Neural crest cell (in vitro differentiated cells): ENCODE measurements around the gene CLPTM1L. TPM values are rescaled to one million over a fixed set of nuclear protein-coding genes. Genes with fewer than 3 reads are reported as not detected.
"Not testable (repeated sequence)": the region's sequence is repeated elsewhere in the genome, so short reads cannot be mapped to it uniquely, and the experiment has no call there.

Experiments
- DNase-seq: peaks from one replicate; pipeline ENCODE4 v3.0.0; 2021; ENCODE audit warnings: low read depth, mixed read lengths, low spot score
- H3K27ac Mint-ChIP-seq: one replicate; pipeline ENCODE4 v1.8.0; 2021; ENCODE audit warnings: mild to moderate bottlenecking, mixed read lengths; ENCODE audit not compliant: unreplicated experiment
- H3K27me3 Mint-ChIP-seq: 2 replicates; pipeline ENCODE4 v1.8.0; 2021; ENCODE audit warnings: low read depth, mild to moderate bottlenecking, mixed read lengths
- H3K36me3 Mint-ChIP-seq: 2 replicates; pipeline ENCODE4 v1.8.0; 2021; ENCODE audit warnings: low read depth, mild to moderate bottlenecking, mixed read lengths
- H3K4me1 Mint-ChIP-seq: 2 replicates; pipeline ENCODE4 v1.8.0; 2021; ENCODE audit warnings: mixed read lengths
- H3K4me3 Mint-ChIP-seq: one replicate; pipeline ENCODE4 v1.8.0; 2021; ENCODE audit warnings: mild to moderate bottlenecking, mixed read lengths
- H3K9me3 Mint-ChIP-seq: 2 replicates; pipeline ENCODE4 v1.8.0; 2021; ENCODE audit warnings: mixed read lengths
- CTCF ChIP-seq: fragments of 200-600 bp; sonication (generic); conservative IDR thresholded peaks from 2 replicates; pipeline ENCODE4 v1.5.0; 2021; ENCODE audit warnings: antibody characterized with exemption, mild to moderate bottlenecking
- total RNA-seq: library from RNA; stranded (reverse); gene quantifications from 2 replicates; pipeline ENCODE4 v1.2.1, GENCODE V29; 2021

Gene CLPTM1L
- total RNA-seq, 1 donor from 2014 or later, result 103 TPM

GRCh38 chr5:1362242-1363015, 17.5 kb upstream of the CLPTM1L start:
- Mint-ChIP-seq H3K4me1 (no peaks in the 10 kb centered on the region), H3K27me3 (peaks cover 52% of the 10 kb centered on the region), H3K27ac (no peak overlapping the region), H3K4me3 (no peak overlapping the region), H3K9me3 (no peaks in the 10 kb centered on the region), H3K36me3 (no peaks in the 10 kb centered on the region)
- TF ChIP-seq CTCF, result no peak
- no peak for DNase-seq

GRCh38 chr5:1360861-1361260, 16.0 kb upstream of the CLPTM1L start:
- DNase-seq, result no peak
- Mint-ChIP-seq H3K27me3 (peaks cover 37% of the 10 kb centered on the region), H3K36me3 (no peaks in the 10 kb centered on the region), H3K4me1 (no peaks in the 10 kb centered on the region), H3K9me3 (no peaks in the 10 kb centered on the region), H3K4me3 (no peak overlapping the region), H3K27ac (no peak overlapping the region)
- TF ChIP-seq CTCF, result no peak

GRCh38 chr5:1360367-1360766, 15.5 kb upstream of the CLPTM1L start:
- not testable (repeated sequence) for H3K27ac Mint-ChIP-seq, H3K4me1 Mint-ChIP-seq, H3K9me3 Mint-ChIP-seq, H3K36me3 Mint-ChIP-seq, H3K4me3 Mint-ChIP-seq, DNase-seq
- H3K27me3 Mint-ChIP-seq, result peaks cover 32% of the 10 kb centered on the region

GRCh38 chr5:1359713-1360112, 14.8 kb upstream of the CLPTM1L start:
- no peak for DNase-seq
- H3K27ac Mint-ChIP-seq, result no peak overlapping the region

GRCh38 chr5:1359031-1359645, 14.2 kb upstream of the CLPTM1L start:
- no peak for TF ChIP-seq CTCF
- DNase-seq, result no peak
- H3K9me3 Mint-ChIP-seq, result no peaks in the 10 kb centered on the region
- no peaks in the 10 kb centered on the region for H3K36me3 Mint-ChIP-seq
- H3K27ac Mint-ChIP-seq, result no peak overlapping the region
- H3K27me3 Mint-ChIP-seq, result peaks cover 29% of the 10 kb centered on the region
- no peak overlapping the region for H3K4me3 Mint-ChIP-seq
- no peaks in the 10 kb centered on the region for H3K4me1 Mint-ChIP-seq

More at GRCh38 chr5:1359713-1360112, 14.8 kb upstream of the CLPTM1L start:
- no peaks in the 10 kb centered on the region for H3K9me3 Mint-ChIP-seq
- H3K4me3 Mint-ChIP-seq, result no peak overlapping the region
- H3K36me3 Mint-ChIP-seq, result no peaks in the 10 kb centered on the region
- H3K4me1 Mint-ChIP-seq, result no peaks in the 10 kb centered on the region
- TF ChIP-seq CTCF, result no peak
- peaks cover 29% of the 10 kb centered on the region for H3K27me3 Mint-ChIP-seq

- Mint-ChIP-seq H3K36me3 (no peaks in the 10 kb centered on the region), H3K27me3 (peaks cover 25% of the 10 kb centered on the region), H3K4me1 (no peaks in the 10 kb centered on the region), H3K4me3 (no peak overlapping the region), H3K27ac (no peak overlapping the region), H3K9me3 (no peaks in the 10 kb centered on the region)
- no peak for DNase-seq
- no peak for TF ChIP-seq CTCF
Measured at GRCh38 chr5:1358726-1359025, 13.8 kb upstream of the CLPTM1L start.
